Kidney glomerular epithelial cell (primary cell): ENCODE data around the gene SYCE3.
"Not testable (repeated sequence)": the region's sequence is repeated elsewhere in the genome, so short reads cannot be mapped to it uniquely, and the experiment has no call there.

Experiments
- DNase-seq: peaks from one replicate; lab custom pipeline; 2025; lab: John Stamatoyannopoulos, UW

Gene SYCE3

GRCh38 chr22:50520184-50520583 lies 42.5 kb downstream of the SYCE3 start:
- DNase-seq, result not testable (repeated sequence)

DNA sequence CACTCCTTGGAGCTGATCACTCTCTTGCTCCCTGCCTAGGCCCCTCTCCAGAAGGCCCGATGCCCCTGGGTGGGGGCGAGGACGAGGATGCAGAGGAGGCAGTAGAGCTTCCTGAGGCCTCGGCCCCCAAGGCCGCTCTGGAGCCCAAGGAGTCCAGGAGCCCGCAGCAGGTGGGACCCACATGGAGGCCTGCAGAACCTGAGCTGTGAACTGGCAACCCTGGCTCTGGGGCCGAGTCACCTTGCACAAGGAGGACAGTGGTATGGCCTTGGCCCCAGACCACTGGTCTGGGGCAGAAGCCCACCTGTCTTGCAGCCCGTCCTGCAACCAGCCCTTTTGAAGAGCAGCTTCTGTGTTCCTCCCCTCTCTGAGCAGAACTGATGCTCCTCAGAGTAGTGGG lies 43.6 kb downstream of the SYCE3 start:
- no peak for DNase-seq

DNA sequence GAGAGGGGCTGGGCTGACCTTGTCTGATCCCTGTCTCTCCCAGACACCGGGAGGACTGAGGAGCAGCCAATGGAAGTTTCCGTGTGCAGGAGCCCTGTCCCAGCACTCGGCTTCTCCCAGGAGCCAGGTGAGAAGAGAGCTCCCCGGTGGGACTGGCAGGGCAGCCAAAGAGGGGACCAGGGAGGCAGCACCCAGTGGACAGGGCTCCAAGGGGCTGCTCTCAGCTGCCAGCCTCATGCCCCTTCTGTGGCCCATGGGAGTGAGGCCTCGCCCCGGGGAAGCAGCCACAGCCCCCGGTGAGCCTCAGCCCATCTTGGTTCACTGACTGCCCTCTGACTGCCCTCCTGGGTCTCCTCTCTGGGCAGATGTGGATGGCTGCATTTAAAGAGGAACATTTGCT lies 44.1 kb downstream of the SYCE3 start:
- no peak for DNase-seq

DNA sequence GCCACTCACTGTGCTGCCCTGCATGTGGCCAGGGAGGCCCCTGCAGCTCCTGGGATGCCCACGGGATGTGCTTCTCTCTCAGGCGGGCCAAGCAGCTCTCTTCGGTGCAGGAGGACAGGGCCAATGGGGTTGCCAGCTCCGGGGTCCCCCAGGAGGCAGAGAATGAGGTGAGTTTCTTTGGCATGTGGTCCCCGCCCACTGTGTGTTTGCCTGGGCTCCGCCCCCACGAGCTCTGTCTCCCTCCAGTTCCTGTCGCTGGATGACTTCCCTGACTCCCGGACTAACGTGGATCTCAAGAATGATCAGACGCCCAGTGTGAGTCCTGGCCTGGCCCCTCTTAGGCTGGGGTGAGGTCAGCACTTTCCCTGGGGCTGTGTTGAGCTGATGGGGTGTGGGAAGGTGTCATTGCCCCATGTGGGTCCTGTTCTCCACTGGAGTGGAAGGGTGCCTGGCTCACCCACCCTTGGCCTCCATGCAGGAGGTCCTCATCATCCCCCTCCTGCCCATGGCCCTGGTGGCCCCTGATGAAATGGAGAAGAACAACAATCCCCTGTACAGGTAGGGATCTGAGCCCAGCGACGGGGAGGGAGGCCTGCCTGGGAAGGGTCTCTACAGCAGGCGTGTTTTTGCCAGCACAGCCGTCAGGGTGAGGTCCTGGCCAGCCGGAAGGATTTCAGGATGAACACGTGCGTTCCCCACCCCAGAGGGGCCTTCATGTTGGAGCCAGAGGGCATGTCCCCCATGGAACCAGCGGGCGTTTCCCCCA lies 45.0 kb downstream of the SYCE3 start:
- DNase-seq, result no peak

- no peak for DNase-seq
These were observed 45.8 kb downstream of the SYCE3 start for GRCh38 chr22:50516891-50517290.

DNA sequence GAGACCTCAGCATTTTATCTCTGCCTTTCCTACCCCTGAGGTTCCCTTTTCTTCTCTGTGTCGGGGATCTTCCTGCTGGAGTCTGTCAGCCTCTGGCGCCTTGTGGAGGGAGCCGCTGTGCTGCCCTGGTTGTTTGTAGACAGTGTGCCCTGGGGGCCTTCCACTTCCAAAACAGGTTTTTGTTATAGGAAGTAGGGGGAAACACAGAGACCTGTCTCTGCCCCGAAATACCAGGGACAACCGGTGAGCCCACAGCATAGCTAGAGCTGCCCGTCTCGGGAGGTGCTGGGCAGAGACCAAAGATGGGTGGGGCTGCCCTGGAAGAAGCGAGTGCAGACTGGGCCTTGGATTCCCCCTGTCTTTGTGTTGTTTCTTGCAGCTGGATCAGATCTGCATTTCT lies 46.7 kb downstream of the SYCE3 start:
- no peak for DNase-seq

DNA sequence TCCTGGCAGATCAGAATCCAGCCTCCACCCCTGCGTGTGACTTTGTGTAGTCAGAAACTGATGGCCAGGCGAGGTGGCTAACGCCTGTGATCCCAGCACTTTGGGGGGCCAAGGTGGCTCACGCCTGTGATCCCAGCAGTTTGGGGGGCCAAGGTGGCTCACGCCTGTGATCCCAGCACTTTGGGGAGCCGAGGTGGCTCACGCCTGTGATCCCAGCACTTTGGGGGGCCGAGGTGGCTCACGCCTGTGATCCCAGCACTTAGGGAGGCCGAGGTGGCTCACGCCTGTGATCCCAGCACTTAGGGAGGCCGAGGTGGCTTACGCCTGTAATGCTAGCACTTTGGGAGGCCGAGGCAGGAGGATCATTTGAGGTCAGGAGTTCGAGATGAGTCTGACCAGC lies 49.5 kb downstream of the SYCE3 start:
- DNase-seq, result no peak

DNA sequence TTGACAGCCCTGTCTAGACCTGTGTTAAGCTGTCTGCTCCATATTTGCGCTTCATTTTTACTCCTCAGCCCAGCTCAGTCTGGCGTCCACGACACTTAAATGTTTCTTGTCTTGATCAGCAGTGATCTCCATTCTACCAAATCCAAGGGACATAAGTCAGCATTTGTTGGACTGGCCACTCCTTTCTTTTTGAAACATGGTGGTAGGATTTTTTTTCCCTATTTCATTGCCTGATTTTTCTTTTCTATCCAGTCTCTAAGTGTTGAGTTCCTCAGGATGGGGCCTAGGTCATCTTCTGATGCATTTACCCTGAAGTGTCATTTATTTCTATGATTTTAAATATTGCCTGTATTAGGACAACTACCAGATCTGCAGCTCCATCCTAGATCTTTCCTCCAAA lies 53.8 kb downstream of the SYCE3 start:
- no peak for DNase-seq

DNA sequence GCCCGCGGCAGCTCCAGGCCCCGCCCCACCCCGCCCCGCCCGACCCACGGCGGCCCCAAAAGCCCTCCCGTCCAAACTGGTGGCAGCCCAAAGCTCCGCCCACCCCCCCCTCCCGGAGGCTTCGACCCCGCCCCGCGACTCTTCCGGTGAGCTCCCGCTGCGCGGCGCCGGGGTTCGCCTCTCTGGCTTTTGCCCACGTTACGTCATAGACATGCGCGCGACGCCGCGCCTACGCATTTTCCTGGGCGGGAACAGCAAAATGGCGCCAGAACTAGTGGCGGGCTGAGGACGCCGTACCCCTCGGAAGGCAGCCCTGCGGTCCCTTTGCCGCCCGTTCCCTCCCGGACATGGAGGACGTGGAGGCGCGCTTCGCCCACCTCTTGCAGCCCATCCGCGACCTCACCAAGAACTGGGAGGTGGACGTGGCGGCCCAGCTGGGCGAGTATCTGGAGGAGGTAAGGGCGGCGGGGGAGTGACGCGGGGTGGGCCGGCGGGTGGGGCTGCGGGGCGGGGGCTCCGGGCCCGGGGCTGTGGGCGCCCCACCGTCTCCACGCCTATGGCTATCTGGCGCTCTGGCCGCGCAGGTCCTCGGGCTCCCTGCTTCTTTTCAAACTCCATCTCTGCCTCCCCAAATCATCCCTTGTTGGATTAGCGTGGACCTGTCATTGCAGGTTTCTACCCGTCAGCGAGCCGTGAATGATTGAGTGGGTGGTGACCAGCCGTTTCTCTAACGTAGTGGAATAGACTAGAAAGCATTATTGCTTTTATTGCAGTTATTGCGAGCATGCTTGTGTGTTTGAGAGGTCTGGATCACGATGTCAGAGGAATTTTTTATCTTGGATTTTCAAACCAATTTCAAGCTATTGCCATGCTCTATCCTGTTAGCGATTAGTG lies 54.5 kb downstream of the SYCE3 start, which contains the start of gene NCAPH2:
TSS of gene NCAPH2 (plus strand) at position 234 of the 894 bp plus-strand sequence. CDS start at position 348, 114 bp downstream.
- DNase-seq, result peak; percentile 90

DNA sequence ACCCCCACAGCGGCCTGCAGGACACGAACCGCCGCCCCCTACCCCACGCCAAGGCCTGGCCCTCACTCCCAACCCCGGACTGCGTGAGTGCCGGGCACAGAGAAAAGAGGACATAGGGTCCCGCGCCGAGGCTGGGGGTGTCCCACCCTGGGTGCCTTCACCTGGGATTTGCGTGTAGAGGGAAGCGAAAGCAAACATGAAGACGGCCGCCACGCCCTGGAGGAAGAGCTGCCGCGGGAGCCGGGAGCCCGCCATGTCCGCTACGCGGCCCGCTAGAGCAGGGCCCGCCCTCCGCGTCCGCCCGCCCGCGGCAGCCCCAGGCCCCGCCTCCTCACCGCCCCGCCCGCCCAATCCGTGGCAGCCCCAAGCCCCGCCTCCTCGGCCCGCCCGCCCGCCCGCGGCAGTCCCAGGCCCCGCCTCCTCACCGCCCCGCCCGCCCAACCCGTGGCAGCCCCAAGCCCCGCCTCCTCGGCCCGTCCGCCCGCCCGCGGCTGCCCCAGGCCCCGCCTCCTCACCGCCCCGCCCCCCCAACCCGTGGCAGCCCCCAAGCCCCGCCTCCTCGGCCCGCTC lies 55.2 kb downstream of the SYCE3 start, which contains the start of gene LMF2:
TSS of gene LMF2 (minus strand) at position 282 of the 570 bp plus-strand sequence. CDS start at position 255, 27 bp downstream.
- peak; percentile 88 for DNase-seq

- DNase-seq, result no peak
These were observed 55.9 kb downstream of the SYCE3 start for GRCh38 chr22:50506611-50507420.

- DNase-seq, result no peak
These were observed 56.7 kb downstream of the SYCE3 start for GRCh38 chr22:50505776-50506610.

DNA sequence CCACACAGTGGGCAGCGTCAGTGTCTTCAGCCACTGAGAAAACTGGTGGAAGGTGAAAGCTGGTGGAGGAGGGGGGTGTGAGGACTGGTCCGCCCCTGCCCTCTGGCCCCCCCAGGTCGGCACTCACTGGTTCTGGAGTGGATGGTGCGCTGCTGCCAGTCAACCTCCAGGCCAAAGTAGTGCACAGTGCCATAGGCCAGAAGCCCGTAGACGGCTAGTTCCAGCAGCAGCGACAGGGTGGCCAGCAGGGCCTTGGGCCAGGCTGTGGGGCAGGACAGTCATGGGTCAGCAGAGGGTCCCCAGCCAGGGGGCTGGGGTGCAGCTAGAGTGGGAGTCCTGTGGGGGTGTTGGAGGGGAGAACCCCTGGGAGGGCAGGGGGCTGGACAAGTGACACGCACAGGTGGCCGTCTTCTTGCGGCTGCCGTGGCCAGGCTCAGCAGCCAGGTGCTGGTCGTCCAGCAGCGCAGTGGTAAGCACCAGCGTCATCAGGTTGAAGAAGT lies 57.4 kb downstream of the SYCE3 start:
- DNase-seq, result no peak

DNA sequence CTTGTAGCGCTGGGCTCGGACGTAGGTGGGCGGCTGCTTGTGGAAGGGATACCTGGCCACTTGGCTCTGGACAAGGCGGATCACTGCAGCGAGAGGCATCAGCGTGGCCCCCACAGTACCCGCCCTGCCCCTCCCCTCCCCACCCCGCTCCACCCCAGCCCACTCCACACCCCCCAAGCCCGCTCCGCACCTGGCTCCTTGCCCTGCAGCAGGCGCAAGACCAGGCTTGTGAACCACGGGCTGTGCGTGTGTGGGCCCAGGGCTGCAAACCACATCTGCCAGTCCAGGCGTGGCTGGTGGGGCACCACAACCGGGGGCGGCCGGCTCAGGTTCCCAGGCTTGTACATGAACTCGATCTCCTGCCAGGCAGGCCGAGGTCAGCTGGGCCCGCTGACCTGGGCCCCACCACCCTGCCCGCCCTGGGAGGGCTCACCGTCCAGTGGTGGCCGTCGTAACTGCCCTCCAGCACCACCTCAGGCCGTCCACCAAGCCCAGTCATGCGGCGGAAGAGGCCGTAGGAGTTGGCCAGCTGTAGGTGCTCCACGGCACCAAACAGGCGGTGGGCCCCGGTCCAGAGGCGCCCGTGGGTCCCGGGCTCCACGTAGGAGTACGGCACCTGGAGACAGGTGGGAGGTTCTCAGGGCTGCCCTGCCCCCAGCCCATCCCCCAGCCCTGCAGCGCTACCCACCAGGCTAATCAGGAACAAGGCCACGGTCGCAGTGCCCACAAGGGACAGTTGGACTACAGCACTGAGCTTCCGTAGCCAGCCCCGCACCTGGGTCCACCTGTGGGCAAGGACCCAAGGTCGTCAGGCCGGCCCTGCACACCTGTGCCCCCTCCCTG lies 58.1 kb downstream of the SYCE3 start:
- no peak for DNase-seq

DNA sequence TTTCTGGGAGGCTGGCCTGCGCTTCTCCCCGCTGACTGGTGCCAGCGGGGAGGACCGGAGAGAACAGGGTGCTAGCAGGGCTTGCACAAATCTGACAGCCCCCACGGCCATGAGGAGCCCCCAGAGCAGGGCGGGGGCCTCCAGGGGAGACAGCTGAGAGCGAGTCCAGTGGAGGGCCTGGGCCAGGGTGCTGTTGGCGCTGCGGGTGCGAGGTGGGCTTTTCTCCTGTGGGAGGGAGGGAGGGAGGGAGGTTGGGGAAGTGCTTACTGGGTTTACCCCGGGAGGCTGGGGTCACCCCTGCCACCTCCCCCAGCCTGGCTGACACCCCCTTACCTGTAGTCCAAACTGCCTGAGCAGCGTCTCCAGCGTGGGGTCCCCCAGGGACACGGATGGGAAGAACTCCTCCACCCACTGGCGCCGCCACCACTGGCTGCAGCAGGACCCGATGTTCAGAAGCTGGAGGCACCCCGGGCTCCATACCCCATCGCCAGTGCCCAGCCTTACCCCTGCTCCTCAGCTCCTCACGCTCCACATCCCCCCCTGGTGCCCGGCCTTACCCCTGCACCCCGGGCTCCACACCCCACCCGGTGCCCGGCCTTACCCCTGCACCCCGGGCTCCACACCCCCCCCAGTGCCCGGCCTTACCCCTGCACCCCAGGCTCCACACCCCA lies 59.1 kb downstream of the SYCE3 start:
- DNase-seq, result no peak

DNA sequence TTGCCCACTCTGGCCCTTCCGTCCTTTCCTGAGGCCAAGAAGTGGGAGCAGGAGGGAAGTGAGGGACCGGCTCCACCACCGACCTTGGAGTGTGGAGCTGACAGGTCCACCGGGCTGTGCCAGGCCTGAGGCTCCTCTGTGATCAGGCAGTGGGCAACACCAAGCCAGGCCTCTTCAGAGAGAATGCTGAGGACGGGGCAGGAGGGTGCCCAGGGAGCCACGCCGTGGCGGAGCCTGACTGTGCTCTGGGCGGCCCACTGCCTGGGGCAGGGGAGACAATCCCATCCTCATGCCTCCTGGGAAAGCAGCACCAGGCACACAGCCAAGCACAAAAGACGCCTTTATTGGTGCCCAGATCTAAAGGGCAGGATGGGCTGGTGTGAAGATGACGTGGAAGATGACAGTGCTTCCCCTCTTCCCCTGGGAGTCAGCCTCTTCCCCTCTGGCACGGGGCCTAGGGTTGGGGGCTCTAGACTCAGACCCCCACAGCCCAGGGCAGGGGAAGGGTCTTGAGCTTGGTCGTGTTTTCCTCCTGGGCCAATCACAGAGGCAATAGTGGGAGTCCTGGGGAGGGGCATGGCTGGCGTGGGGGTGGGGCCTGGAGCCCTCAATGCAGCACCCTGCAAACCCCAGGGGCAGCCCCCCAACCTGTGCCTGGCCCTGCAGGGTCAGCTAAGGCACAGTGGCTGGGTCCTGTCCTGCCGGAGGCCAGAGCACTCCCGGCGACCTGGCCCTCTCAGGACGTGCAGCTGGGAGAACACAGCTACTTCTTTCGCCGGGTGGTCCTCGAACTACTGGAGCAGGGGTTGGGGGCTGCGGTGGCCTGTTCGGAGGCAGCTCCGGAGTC lies 59.9 kb downstream of the SYCE3 start:
- no peak for DNase-seq

GRCh38 chr22:50502096-50502495 lies 60.6 kb downstream of the SYCE3 start:
- DNase-seq, result no peak
